Skeletal muscle satellite cell (primary cell): Measurements from ENCODE around the gene TRMU.

ENCODE experiments used
- H3K27me3 ChIP-seq: 2 replicates; pipeline ENCODE4 v1.7.0; 2013; ENCODE audit warnings: low read length; ENCODE audit not compliant: control insufficient read depth, insufficient read depth
- H3K36me3 ChIP-seq: 2 replicates; pipeline ENCODE4 v1.7.0; 2013; ENCODE audit warnings: mild to moderate bottlenecking, control low read depth, low read length; ENCODE audit not compliant: insufficient read depth
- H3K4me1 ChIP-seq: 2 replicates; pipeline ENCODE4 v1.7.0; 2013; ENCODE audit warnings: low read length; ENCODE audit not compliant: control insufficient read depth, insufficient read depth
- H3K4me2 ChIP-seq: 2 replicates; pipeline ENCODE4 v1.7.0; 2013; ENCODE audit warnings: mild to moderate bottlenecking, low read length
- H3K4me3 ChIP-seq: 2 replicates; pipeline ENCODE4 v1.7.0; 2013; ENCODE audit warnings: low read length
- H3K9ac ChIP-seq: 2 replicates; pipeline ENCODE4 v1.7.0; 2013; ENCODE audit warnings: mild to moderate bottlenecking, low read depth, low read length, moderate library complexity
- H3K9me3 ChIP-seq: replicated peaks from 2 replicates; pipeline ENCODE4 v1.7.0; 2013; ENCODE audit warnings: mild to moderate bottlenecking, control low read depth, low read length

Gene TRMU

GRCh38 chr22:46354176-46354992 lies 18.9 kb downstream of the TRMU start:
- Histone ChIP-seq H3K9me3 (no peaks in the 10 kb centered on the region), H3K36me3 (peaks cover 73% of the 10 kb centered on the region), H3K4me3 (no peak overlapping the region), H3K4me2 (no peak overlapping the region), H3K27me3 (no peaks in the 10 kb centered on the region), H3K9ac (no peak overlapping the region), H3K4me1 (no peaks in the 10 kb centered on the region)

- no peaks in the 10 kb centered on the region for H3K9me3 ChIP-seq
- H3K4me3 ChIP-seq, result no peak overlapping the region
- H3K4me1 ChIP-seq, result no peaks in the 10 kb centered on the region
- H3K27me3 ChIP-seq, result no peaks in the 10 kb centered on the region
- peaks cover 69% of the 10 kb centered on the region for H3K36me3 ChIP-seq
- H3K9ac ChIP-seq, result no peak overlapping the region
- H3K4me2 ChIP-seq, result no peak overlapping the region
Observed at GRCh38 chr22:46354993-46355305, 19.4 kb downstream of the TRMU start.

GRCh38 chr22:46355369-46355995 lies 20.0 kb downstream of the TRMU start:
- H3K4me1 ChIP-seq, result no peaks in the 10 kb centered on the region
- no peak overlapping the region for H3K4me3 ChIP-seq
- no peak overlapping the region for H3K9ac ChIP-seq
- H3K36me3 ChIP-seq, result peaks cover 63% of the 10 kb centered on the region
- H3K9me3 ChIP-seq, result no peaks in the 10 kb centered on the region
- H3K4me2 ChIP-seq, result no peak overlapping the region
- no peaks in the 10 kb centered on the region for H3K27me3 ChIP-seq

- no peak overlapping the region for H3K9ac ChIP-seq
- H3K4me2 ChIP-seq, result no peak overlapping the region
- H3K4me1 ChIP-seq, result no peaks in the 10 kb centered on the region
- H3K9me3 ChIP-seq, result no peaks in the 10 kb centered on the region
- H3K4me3 ChIP-seq, result no peak overlapping the region
- peaks cover 58% of the 10 kb centered on the region for H3K36me3 ChIP-seq
- H3K27me3 ChIP-seq, result no peaks in the 10 kb centered on the region
Observed at GRCh38 chr22:46355996-46356471, 20.5 kb downstream of the TRMU start.

- Histone ChIP-seq H3K27me3 (peaks cover 3% of the 10 kb centered on the region), H3K36me3 (peaks cover 50% of the 10 kb centered on the region), H3K4me3 (no peak overlapping the region), H3K4me1 (no peaks in the 10 kb centered on the region), H3K9ac (no peak overlapping the region), H3K4me2 (no peak overlapping the region), H3K9me3 (no peaks in the 10 kb centered on the region)
Observed at GRCh38 chr22:46356496-46357480, 21.3 kb downstream of the TRMU start.

- H3K36me3 ChIP-seq, result peaks cover 39% of the 10 kb centered on the region
- no peak overlapping the region for H3K4me2 ChIP-seq
- H3K4me3 ChIP-seq, result no peak overlapping the region
- H3K27me3 ChIP-seq, result peaks cover 12% of the 10 kb centered on the region
- H3K9ac ChIP-seq, result no peak overlapping the region
- H3K4me1 ChIP-seq, result no peaks in the 10 kb centered on the region
- no peaks in the 10 kb centered on the region for H3K9me3 ChIP-seq
Observed at GRCh38 chr22:46357711-46358520, 22.4 kb downstream of the TRMU start.

- Histone ChIP-seq H3K4me3 (no peak overlapping the region), H3K9ac (no peak overlapping the region), H3K9me3 (no peaks in the 10 kb centered on the region), H3K4me2 (no peak overlapping the region), H3K27me3 (peaks cover 14% of the 10 kb centered on the region), H3K4me1 (no peaks in the 10 kb centered on the region), H3K36me3 (peaks cover 31% of the 10 kb centered on the region)
Observed at GRCh38 chr22:46358766-46359165, 23.3 kb downstream of the TRMU start.

- H3K4me3 ChIP-seq, result no peak overlapping the region
- H3K9ac ChIP-seq, result no peak overlapping the region
- H3K4me2 ChIP-seq, result no peak overlapping the region
- peaks cover 16% of the 10 kb centered on the region for H3K27me3 ChIP-seq
- H3K36me3 ChIP-seq, result peaks cover 25% of the 10 kb centered on the region
- H3K4me1 ChIP-seq, result no peaks in the 10 kb centered on the region
- H3K9me3 ChIP-seq, result no peaks in the 10 kb centered on the region
Observed at GRCh38 chr22:46359362-46359761, 23.8 kb downstream of the TRMU start.

GRCh38 chr22:46360097-46360496 lies 24.6 kb downstream of the TRMU start:
- Histone ChIP-seq H3K9ac (no peak overlapping the region), H3K4me2 (no peak overlapping the region), H3K27me3 (peaks cover 21% of the 10 kb centered on the region), H3K4me3 (no peak overlapping the region), H3K4me1 (no peaks in the 10 kb centered on the region), H3K36me3 (peaks cover 19% of the 10 kb centered on the region), H3K9me3 (no peaks in the 10 kb centered on the region)

- Histone ChIP-seq H3K4me1 (no peaks in the 10 kb centered on the region), H3K4me2 (no peak overlapping the region), H3K9ac (no peak overlapping the region), H3K36me3 (peaks cover 14% of the 10 kb centered on the region), H3K27me3 (peaks cover 24% of the 10 kb centered on the region), H3K4me3 (no peak overlapping the region), H3K9me3 (no peaks in the 10 kb centered on the region)
Observed at GRCh38 chr22:46360891-46361290, 25.4 kb downstream of the TRMU start.

- H3K4me2 ChIP-seq, result no peak overlapping the region
- H3K36me3 ChIP-seq, result peaks cover 5% of the 10 kb centered on the region
- H3K4me3 ChIP-seq, result no peak overlapping the region
- H3K27me3 ChIP-seq, result peaks cover 28% of the 10 kb centered on the region
- H3K9me3 ChIP-seq, result no peaks in the 10 kb centered on the region
- H3K9ac ChIP-seq, result no peak overlapping the region
- H3K4me1 ChIP-seq, result no peaks in the 10 kb centered on the region
Observed at GRCh38 chr22:46361826-46362202, 26.3 kb downstream of the TRMU start.
